HEK293 (cell line): ENCODE measurements around the gene VPS54.
"Not testable (repeated sequence)": the region's sequence is repeated elsewhere in the genome, so short reads cannot be mapped to it uniquely, and the experiment has no call there.

Source experiments
- CTCF ChIA-PET: fragments of 350-600 bp; formaldehyde crosslinking; extraction: SDS; loops from one replicate; lab custom pipeline; 2021; ENCODE audit warnings: antibody characterized with exemption; lab: Yijun Ruan, JAX
- POLR2A ChIA-PET: fragments of 300-600 bp; formaldehyde crosslinking; extraction: SDS; loops from one replicate; lab custom pipeline; 2020; ENCODE audit warnings: antibody characterized with exemption, inconsistent platforms; lab: Yijun Ruan, JAX
- H3K27ac ChIP-seq: fragments of 200-500 bp; sonication (Bioruptor generic); 2 replicates; pipeline ENCODE4 v1.5.1; 2014; ENCODE audit warnings: low read depth, low read length, control low read depth, inconsistent platforms; ENCODE audit errors: extremely low read depth
- H3K36me3 ChIP-seq, 2 experiments: fragments of 200-500 bp in 1 of 2; sonication (Bioruptor generic) in 1 of 2; 1 replicate in 1 of 2; 2 replicates in 1 of 2; pipeline ENCODE4 v1.5.1; 2014 to 2017; ENCODE audit warnings: inconsistent platforms in 2 of 2, low read length in 2 of 2; ENCODE audit not compliant: control insufficient read depth in 2 of 2, insufficient read depth in 1 of 2
- H3K4me1 ChIP-seq: fragments of 200-500 bp; sonication (Bioruptor generic); 2 replicates; pipeline ENCODE4 v1.5.1; 2014; ENCODE audit warnings: mild to moderate bottlenecking, low read length, inconsistent platforms; ENCODE audit not compliant: control insufficient read depth, insufficient read depth
- H3K4me3 ChIP-seq: 2 replicates; pipeline ENCODE4 v1.5.1; 2011; ENCODE audit warnings: low read depth, mild to moderate bottlenecking, control low read depth, low read length, moderate library complexity
- H3K9me3 ChIP-seq: fragments of 200-500 bp; sonication (Bioruptor generic); 2 replicates; pipeline ENCODE4 v1.5.1; 2014; ENCODE audit warnings: low read depth, low read length, inconsistent platforms; ENCODE audit not compliant: control insufficient read depth, insufficient read depth
- KLF17 ChIP-seq: fragments of 450-650 bp; formaldehyde crosslinking; IDR thresholded peaks from 2 replicates; pipeline ENCODE4 v1.5.1; 2016; ENCODE audit warnings: missing biosample characterization, missing genetic modification characterization
- KLF9 ChIP-seq: fragments of 450-650 bp; formaldehyde crosslinking; IDR thresholded peaks from 2 replicates; pipeline ENCODE4 v1.5.1; 2016; ENCODE audit warnings: missing biosample characterization, missing genetic modification characterization, low read depth
- MEIS1 ChIP-seq: sonication (generic); formaldehyde crosslinking; IDR thresholded peaks from 2 replicates; pipeline ENCODE4 v1.8.1; 2022; ENCODE audit warnings: missing genetic modification reagents, mild to moderate bottlenecking, borderline replicate concordance
- PATZ1 ChIP-seq: fragments of 450-650 bp; formaldehyde crosslinking; IDR thresholded peaks from 2 replicates; pipeline ENCODE4 v1.5.1; 2016; ENCODE audit warnings: missing biosample characterization, missing genetic modification characterization
- ZBTB6 ChIP-seq: fragments of 450-650 bp; formaldehyde crosslinking; IDR thresholded peaks from 2 replicates; pipeline ENCODE4 v1.5.1; 2017; ENCODE audit warnings: missing biosample characterization, missing genetic modification characterization
- ZBTB7A ChIP-seq: fragments of 450-650 bp; formaldehyde crosslinking; IDR thresholded peaks from 2 replicates; pipeline ENCODE4 v1.5.1; 2016; ENCODE audit warnings: low read depth, missing biosample characterization, missing genetic modification characterization
- ZFP3 ChIP-seq: fragments of 450-650 bp; formaldehyde crosslinking; IDR thresholded peaks from 2 replicates; pipeline ENCODE4 v1.5.1; 2016; ENCODE audit warnings: low read depth, missing biosample characterization, missing genetic modification characterization
- ZNF132 ChIP-seq: fragments of 450-650 bp; formaldehyde crosslinking; IDR thresholded peaks from 2 replicates; pipeline ENCODE4 v1.5.1; 2017; ENCODE audit warnings: missing biosample characterization, missing genetic modification characterization, borderline replicate concordance
- ZNF274 ChIP-seq, 2 experiments: fragments of 200-500 bp in 1 of 2; fragments of 450-650 bp in 1 of 2; sonication (Bioruptor generic) in 1 of 2; formaldehyde crosslinking in 1 of 2; IDR thresholded peaks; 2 replicates each; pipeline versions ENCODE4 v1.5.1 to v1.6.1; 2014 to 2016; ENCODE audit warnings: borderline replicate concordance in 1 of 2, inconsistent platforms in 1 of 2, low read length in 1 of 2, missing biosample characterization in 1 of 2, missing genetic modification characterization in 1 of 2
- ZNF324 ChIP-seq: fragments of 450-650 bp; formaldehyde crosslinking; IDR thresholded peaks from 2 replicates; pipeline ENCODE4 v1.5.1; 2016; ENCODE audit warnings: missing biosample characterization, missing genetic modification characterization
- ZNF335 ChIP-seq: fragments of 450-650 bp; formaldehyde crosslinking; conservative IDR thresholded peaks from 2 replicates; pipeline ENCODE4 v1.5.1; 2016; ENCODE audit warnings: missing biosample characterization, missing genetic modification characterization
- ZNF416 ChIP-seq: fragments of 450-650 bp; formaldehyde crosslinking; IDR thresholded peaks from 2 replicates; pipeline ENCODE4 v1.5.1; 2016; ENCODE audit warnings: missing biosample characterization, missing genetic modification characterization
- ZNF501 ChIP-seq: fragments of 450-650 bp; formaldehyde crosslinking; IDR thresholded peaks from 2 replicates; pipeline ENCODE4 v1.5.1; 2016; ENCODE audit warnings: missing biosample characterization, missing genetic modification characterization
- ZNF513 ChIP-seq: fragments of 450-650 bp; IDR thresholded peaks from 2 replicates; pipeline ENCODE4 v1.5.1; 2018; ENCODE audit warnings: missing biosample characterization, missing genetic modification characterization
- ZNF529 ChIP-seq: fragments of 450-650 bp; formaldehyde crosslinking; IDR thresholded peaks from 2 replicates; pipeline ENCODE4 v1.5.1; 2017; ENCODE audit warnings: missing genetic modification characterization, missing biosample characterization; ENCODE audit not compliant: insufficient replicate concordance
- ZNF610 ChIP-seq: fragments of 450-650 bp; formaldehyde crosslinking; IDR thresholded peaks from 2 replicates; pipeline ENCODE4 v1.5.1; 2016; ENCODE audit warnings: missing biosample characterization, missing genetic modification characterization, borderline replicate concordance
- ZNF629 ChIP-seq: fragments of 450-650 bp; formaldehyde crosslinking; IDR thresholded peaks from 2 replicates; pipeline ENCODE4 v1.5.1; 2017; ENCODE audit warnings: missing biosample characterization, missing genetic modification characterization
- ZNF843 ChIP-seq: fragments of 450-650 bp; formaldehyde crosslinking; IDR thresholded peaks from 2 replicates; pipeline ENCODE4 v1.5.1; 2016; ENCODE audit warnings: missing biosample characterization, missing genetic modification characterization
- ZSCAN16 ChIP-seq: fragments of 450-650 bp; formaldehyde crosslinking; IDR thresholded peaks from 2 replicates; pipeline ENCODE4 v1.5.1; 2016; ENCODE audit warnings: missing biosample characterization, missing genetic modification characterization

The VPS54 gene

DNA sequence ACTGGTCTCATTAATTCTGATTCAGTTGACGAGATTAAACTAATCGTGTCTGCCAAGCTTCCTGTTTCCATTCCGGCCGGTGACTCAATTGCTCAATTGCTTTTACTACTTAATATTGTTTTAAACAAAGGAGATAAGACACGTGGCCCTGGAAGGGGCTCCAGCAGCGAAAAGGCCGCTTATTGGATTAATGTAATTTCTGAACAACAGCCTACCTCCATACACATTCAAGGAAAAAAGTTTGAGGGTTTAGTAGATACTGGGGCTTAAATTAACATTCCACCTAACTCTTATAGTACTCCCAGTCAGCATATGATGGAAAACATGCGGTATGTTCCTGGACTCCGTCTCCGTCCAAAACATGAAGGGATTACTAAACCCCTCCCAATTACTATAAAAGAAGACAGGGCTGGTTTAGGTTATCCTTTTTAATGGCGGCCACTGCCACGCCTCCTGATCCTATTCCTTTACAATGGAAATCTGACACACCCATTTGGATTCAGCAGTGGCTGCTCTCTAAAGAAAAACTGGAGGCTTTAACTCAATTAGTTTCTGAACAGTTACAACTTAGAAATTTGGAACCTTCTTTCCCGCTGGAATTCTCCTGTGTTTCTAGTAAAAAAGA lies 27.1 kb downstream of the VPS54 start:
- POLR2A ChIA-PET: no interaction called here

GRCh38 chr2:63991173-63991999 lies 27.8 kb downstream of the VPS54 start:
- POLR2A ChIA-PET, H3K4me3 ChIP-seq, CTCF ChIA-PET, H3K27ac ChIP-seq, H3K36me3 ChIP-seq, H3K9me3 ChIP-seq, H3K4me1 ChIP-seq: not testable (repeated sequence)

More for the DNA sequence above, 27.1 kb downstream of the VPS54 start:
- Histone ChIP-seq H3K4me1 (no peaks in the 10 kb centered on the region), H3K9me3 (no peaks in the 10 kb centered on the region), H3K36me3 (no peaks in the 10 kb centered on the region)
- CTCF ChIA-PET: no interaction called here
- TF ChIP-seq ZNF501 (tag by site-specific recombination): no peak
- TF ChIP-seq, all 188 proteins: peak for 0
- Histone ChIP-seq H3K27ac (no peak overlapping the region), H3K4me3 (no peak overlapping the region)

- Histone ChIP-seq H3K9me3 (no peaks in the 10 kb centered on the region), H3K27ac (no peak overlapping the region), H3K36me3 (no peaks in the 10 kb centered on the region), H3K4me3 (no peak overlapping the region), H3K4me1 (peaks cover 6% of the 10 kb centered on the region; the same call in 1 of the 2 replicates)
- TF ChIP-seq MEIS1 (CRISPR knock-in tag) (no peak), ZBTB6 (tag by site-specific recombination) (no peak), ZNF335 (tag by site-specific recombination) (no peak), KLF17 (tag by site-specific recombination) (no peak), ZNF513 (tag by site-specific recombination) (no peak), ZNF416 (tag by site-specific recombination) (no peak), ZNF132 (tag by site-specific recombination) (no peak), ZNF274 (IDR thresholded peaks at IDR 0.05; ENCODE audit: low read length) (no peak), ZNF274 (tag by site-specific recombination; IDR thresholded peaks at IDR 0.05; ENCODE audit: borderline replicate concordance) (no peak), ZNF610 (tag by site-specific recombination) (no peak), ZSCAN16 (no peak), KLF9 (tag by site-specific recombination) (no peak), ZNF629 (tag by site-specific recombination) (no peak), ZFP3 (tag by site-specific recombination) (no peak), PATZ1 (tag by site-specific recombination) (no peak), ZNF843 (tag by site-specific recombination) (no peak), ZNF529 (tag by site-specific recombination) (no peak), ZBTB7A (tag by site-specific recombination) (no peak), ZNF324 (no peak)
- ChIA-PET CTCF (no interaction called here), POLR2A (no interaction called here)
Observed at GRCh38 chr2:63990072-63990471, 29.2 kb downstream of the VPS54 start.

- CTCF ChIA-PET, H3K9me3 ChIP-seq, H3K27ac ChIP-seq, POLR2A ChIA-PET, H3K36me3 ChIP-seq, H3K4me3 ChIP-seq: not testable (repeated sequence)
- peaks cover 12% of the 10 kb centered on the region; the same call in 1 of the 2 replicates for H3K4me1 ChIP-seq
Observed at GRCh38 chr2:63988842-63989436, 30.3 kb downstream of the VPS54 start.
